ENCODE measurements around the gene IFT88. TPM values are rescaled to one million over a fixed set of nuclear protein-coding genes. Genes with fewer than 3 reads are reported as not detected.

The IFT88 gene
- polyA plus RNA-seq, 3 donors: 2.9 to 4.5 (median 4.1) TPM

DNA sequence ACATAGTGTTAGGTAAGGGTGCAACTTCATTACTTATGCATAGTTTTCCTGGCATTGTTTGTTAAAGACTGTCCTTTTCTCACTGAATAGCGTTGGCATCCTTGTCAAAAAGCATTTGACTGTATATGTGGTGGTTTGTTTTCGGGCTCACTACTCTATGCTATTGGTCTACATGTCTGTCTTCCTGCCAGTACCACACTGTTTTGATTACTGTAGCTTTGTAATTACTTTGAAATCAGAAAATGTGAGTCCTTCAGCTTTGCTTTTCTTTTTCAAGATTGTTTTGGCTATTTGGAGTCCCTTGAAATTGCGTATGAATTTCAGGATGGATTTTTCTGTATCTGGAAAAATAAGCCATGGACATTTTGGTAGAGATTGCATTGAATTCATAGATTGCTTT is 56.0 kb downstream of the IFT88 start:
- Histone ChIP-seq H2AFZ (ENCODE audit: insufficient read depth, low read depth, low read length, poor library complexity, severe bottlenecking) (no peak overlapping the region), H3K9me3 (replicated peaks in 1 of 2; ENCODE audit: control insufficient read depth in 1 of 2, insufficient read depth in 1 of 2, low read length in 2 of 2) (peaks cover 0 to 6% of the 10 kb centered on the region in 2 donors), H3K9ac (ENCODE audit: insufficient read depth, low read length, poor library complexity, severe bottlenecking) (no peak overlapping the region), H3K79me2 (ENCODE audit: insufficient read depth, low read length) (no peaks in the 10 kb centered on the region), H3K36me3 (replicated peaks in 1 of 2; ENCODE audit: control insufficient read depth in 1 of 2, insufficient read depth in 2 of 2, low read length in 2 of 2) (peaks cover 0 to 5% of the 10 kb centered on the region in 2 donors), H3K27ac (ENCODE audit: low read depth in 1 of 2, low read length in 2 of 2) (no peak overlapping the region), H3K4me3 (replicated peaks in 1 of 3; ENCODE audit: low read depth in 2 of 3, low read length in 3 of 3) (no peak overlapping the region), H3K27me3 (ENCODE audit: control insufficient read depth in 2 of 2, insufficient read depth in 2 of 2, low read length in 2 of 2) (no peaks in the 10 kb centered on the region), H3K4me1 (ENCODE audit: control insufficient read depth in 1 of 2, insufficient read depth in 2 of 2, low read length in 2 of 2) (no peaks in the 10 kb centered on the region), H4K20me1 (ENCODE audit: insufficient read depth, low read length) (no peaks in the 10 kb centered on the region), H3K4me2 (replicated peaks; ENCODE audit: extremely low read depth, low read length, poor library complexity, severe bottlenecking) (no peak overlapping the region)
- Mint-ChIP-seq H3K4me3 (no peak overlapping the region), H3K4me1 (no peaks in the 10 kb centered on the region), H3K9me3 (peaks cover 4 to 8% (median 5%) of the 10 kb centered on the region in 7 donors), H3K27ac (no peak overlapping the region), H3K36me3 (peaks cover 7 to 22% of the 10 kb centered on the region in 2 donors), H3K27me3 (ENCODE audit: low read depth in 3 of 3) (peaks cover 0 to 2% (median 0%) of the 10 kb centered on the region in 3 donors)
- TF ChIP-seq, protein P1, sequence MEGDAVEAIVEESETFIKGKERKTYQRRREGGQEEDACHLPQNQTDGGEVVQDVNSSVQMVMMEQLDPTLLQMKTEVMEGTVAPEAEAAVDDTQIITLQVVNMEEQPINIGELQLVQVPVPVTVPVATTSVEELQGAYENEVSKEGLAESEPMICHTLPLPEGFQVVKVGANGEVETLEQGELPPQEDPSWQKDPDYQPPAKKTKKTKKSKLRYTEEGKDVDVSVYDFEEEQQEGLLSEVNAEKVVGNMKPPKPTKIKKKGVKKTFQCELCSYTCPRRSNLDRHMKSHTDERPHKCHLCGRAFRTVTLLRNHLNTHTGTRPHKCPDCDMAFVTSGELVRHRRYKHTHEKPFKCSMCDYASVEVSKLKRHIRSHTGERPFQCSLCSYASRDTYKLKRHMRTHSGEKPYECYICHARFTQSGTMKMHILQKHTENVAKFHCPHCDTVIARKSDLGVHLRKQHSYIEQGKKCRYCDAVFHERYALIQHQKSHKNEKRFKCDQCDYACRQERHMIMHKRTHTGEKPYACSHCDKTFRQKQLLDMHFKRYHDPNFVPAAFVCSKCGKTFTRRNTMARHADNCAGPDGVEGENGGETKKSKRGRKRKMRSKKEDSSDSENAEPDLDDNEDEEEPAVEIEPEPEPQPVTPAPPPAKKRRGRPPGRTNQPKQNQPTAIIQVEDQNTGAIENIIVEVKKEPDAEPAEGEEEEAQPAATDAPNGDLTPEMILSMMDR (IDR thresholded peaks at IDR 0.05): no peak
- no peak for DNase-seq
- intact Hi-C loops (cut with micrococcal nuclease): no loop called here
- WGBS (ENCODE audit: insufficient coverage): no CpG with 5 or more reads among the region's 3 CpGs

- H3K27ac Mint-ChIP-seq: no peak overlapping the region
- Histone ChIP-seq H3K27ac (ENCODE audit: low read depth in 1 of 2, low read length in 2 of 2) (no peak overlapping the region), H3K4me1 (ENCODE audit: control insufficient read depth in 1 of 2, insufficient read depth in 2 of 2, low read length in 2 of 2) (no peaks in the 10 kb centered on the region), H4K20me1 (ENCODE audit: insufficient read depth, low read length) (no peaks in the 10 kb centered on the region), H3K4me2 (replicated peaks; ENCODE audit: extremely low read depth, low read length, poor library complexity, severe bottlenecking) (no peak overlapping the region), H3K9me3 (replicated peaks in 1 of 2; ENCODE audit: control insufficient read depth in 1 of 2, insufficient read depth in 1 of 2, low read length in 2 of 2) (peaks cover 0 to 6% of the 10 kb centered on the region in 2 donors), H3K36me3 (replicated peaks in 1 of 2; ENCODE audit: control insufficient read depth in 1 of 2, insufficient read depth in 2 of 2, low read length in 2 of 2) (peaks cover 0 to 5% of the 10 kb centered on the region in 2 donors), H3K27me3 (ENCODE audit: control insufficient read depth in 2 of 2, insufficient read depth in 2 of 2, low read length in 2 of 2) (no peaks in the 10 kb centered on the region), H3K4me3 (replicated peaks in 1 of 3; ENCODE audit: low read depth in 2 of 3, low read length in 3 of 3) (no peak overlapping the region), H3K79me2 (ENCODE audit: insufficient read depth, low read length) (no peaks in the 10 kb centered on the region), H2AFZ (ENCODE audit: insufficient read depth, low read depth, low read length, poor library complexity, severe bottlenecking) (no peak overlapping the region), H3K9ac (ENCODE audit: insufficient read depth, low read length, poor library complexity, severe bottlenecking) (no peak overlapping the region)
- TF ChIP-seq, protein P1 (IDR thresholded peaks at IDR 0.05): no peak
- DNase-seq: no peak
- intact Hi-C loops (cut with micrococcal nuclease): no loop called here
- peaks cover 0 to 2% (median 0%) of the 10 kb centered on the region in 3 donors for H3K27me3 Mint-ChIP-seq (ENCODE audit: low read depth in 3 of 3)
- H3K9me3 Mint-ChIP-seq: peaks cover 4 to 8% (median 5%) of the 10 kb centered on the region in 7 donors
- no peaks in the 10 kb centered on the region for H3K4me1 Mint-ChIP-seq
- no peak overlapping the region for H3K4me3 Mint-ChIP-seq
- H3K36me3 Mint-ChIP-seq: peaks cover 7 to 22% of the 10 kb centered on the region in 2 donors
- WGBS (ENCODE audit: insufficient coverage): 83% methylated on average over 1 of the region's 4 CpGs
Observed at GRCh38 chr13:20624213-20624612, 57.3 kb downstream of the IFT88 start.
